H1 (cell line): ENCODE data around the gene LYPD4. TPM values are rescaled to one million over a fixed set of nuclear protein-coding genes. Genes with fewer than 3 reads are reported as not detected.
A peak's percentile ranks its signal among the peaks of the same experiment; 100 is the strongest.

Experiments
- ATF3 ChIP-seq: IDR thresholded peaks from 2 replicates; pipeline ENCODE4 v1.6.1; 2011; ENCODE audit warnings: low read depth, mild to moderate bottlenecking, low read length; ENCODE audit not compliant: insufficient read depth
- BCL11A ChIP-seq, 2 experiments: IDR thresholded peaks; one replicate each; pipeline ENCODE4 v1.6.1; 2011; ENCODE audit warnings: low read depth in 2 of 2, low read length in 2 of 2, mild to moderate bottlenecking in 2 of 2
- CBX5 ChIP-seq: fragments of 300-800, 300-1000 bp; sonication (generic); IDR thresholded peaks from 2 replicates; pipeline ENCODE4 v1.7.1; 2016; ENCODE audit warnings: antibody characterized with exemption, low read length, low read depth
- CBX8 ChIP-seq: fragments of 300-800, 300-1000 bp; sonication (generic); IDR thresholded peaks from 2 replicates; pipeline ENCODE4 v1.7.1; 2016; ENCODE audit warnings: low read depth, low read length, borderline replicate concordance
- CEBPB ChIP-seq: IDR thresholded peaks from 2 replicates; pipeline ENCODE4 v1.6.1; 2012; ENCODE audit warnings: low read depth, low read length
- CREB1 ChIP-seq: IDR thresholded peaks from 2 replicates; pipeline ENCODE4 v1.6.1; 2012; ENCODE audit warnings: inconsistent platforms
- FOSL1 ChIP-seq: IDR thresholded peaks from 2 replicates; pipeline ENCODE4 v1.6.1; 2011; ENCODE audit warnings: mild to moderate bottlenecking, low read depth, low read length, moderate library complexity; ENCODE audit not compliant: insufficient read depth
- HDAC6 ChIP-seq: IDR thresholded peaks from one replicate; pipeline ENCODE4 v1.7.1; 2012; ENCODE audit warnings: low read depth, mild to moderate bottlenecking, inconsistent platforms, low read length, moderate library complexity
- KDM4A ChIP-seq: IDR thresholded peaks from one replicate; pipeline ENCODE4 v1.7.1; 2012; ENCODE audit warnings: low read depth, mild to moderate bottlenecking, moderate library complexity, low read length, inconsistent platforms; ENCODE audit not compliant: severe bottlenecking
- POLR2A ChIP-seq, 2 experiments: IDR thresholded peaks; 1 replicate in 1 of 2; 2 replicates in 1 of 2; pipeline ENCODE4 v1.6.1; 2011; ENCODE audit warnings: low read depth in 2 of 2, low read length in 2 of 2, mild to moderate bottlenecking in 2 of 2; ENCODE audit errors: control extremely low read depth in 1 of 2
- RAD21 ChIP-seq, 2 experiments: IDR thresholded peaks in 1 of 2; conservative IDR thresholded peaks in 1 of 2; 2 replicates each; pipeline ENCODE4 v1.6.1; 2011; ENCODE audit warnings: low read depth in 2 of 2, low read length in 2 of 2, improper control_type of control experiment in 1 of 2, inconsistent platforms in 1 of 2, mild to moderate bottlenecking in 1 of 2, moderate library complexity in 1 of 2
- RNF2 ChIP-seq: fragments of 200-900, 300-1000 bp; sonication (generic); IDR thresholded peaks from 2 replicates; pipeline ENCODE4 v1.7.1; 2016; ENCODE audit warnings: borderline replicate concordance, low read depth, mild to moderate bottlenecking, antibody characterized with exemption, low read length; ENCODE audit not compliant: poor library complexity, severe bottlenecking; ENCODE audit errors: missing control alignments
- SIN3A ChIP-seq, 2 experiments: IDR thresholded peaks in 1 of 2; conservative IDR thresholded peaks in 1 of 2; 2 replicates each; pipeline ENCODE4 v1.6.1; 2011 to 2012; ENCODE audit warnings: low read length in 2 of 2, improper control_type of control experiment in 1 of 2, low read depth in 1 of 2, mild to moderate bottlenecking in 1 of 2
- SIX5 ChIP-seq: IDR thresholded peaks from 2 replicates; pipeline ENCODE4 v1.6.1; 2011; ENCODE audit warnings: mild to moderate bottlenecking, low read depth, low read length
- SP1 ChIP-seq: IDR thresholded peaks from 2 replicates; pipeline ENCODE4 v1.6.1; 2011; ENCODE audit warnings: low read depth, low read length
- SP2 ChIP-seq: IDR thresholded peaks from 2 replicates; pipeline ENCODE4 v1.6.1; 2012; ENCODE audit warnings: mild to moderate bottlenecking, low read length, inconsistent platforms
- TAF7 ChIP-seq: optimal IDR thresholded peaks from 2 replicates; pipeline ENCODE3; 2011; ENCODE audit warnings: low read depth, mild to moderate bottlenecking, inconsistent platforms, low read length, moderate library complexity, borderline replicate concordance
- TBP ChIP-seq: IDR thresholded peaks from 2 replicates; pipeline ENCODE4 v1.6.1; 2011; ENCODE audit warnings: low read depth, low read length, improper control_type of control experiment
- YY1 ChIP-seq: IDR thresholded peaks from 2 replicates; pipeline ENCODE4 v1.6.1; 2011; ENCODE audit warnings: low read depth, mild to moderate bottlenecking, low read length
- ZNF274 ChIP-seq: IDR thresholded peaks from 2 replicates; pipeline ENCODE4 v1.7.0; 2012; ENCODE audit warnings: low read length, borderline replicate concordance; ENCODE audit errors: extremely low read depth
- polyA plus RNA-seq, 7 experiments: library from polyadenylated mRNA; depleted of rRNA in 3 of 7; stranded (reverse) in 5 of 7; unstranded in 2 of 7; fragments of >200 nt in 5 of 7; fragments of 200-250 nt in 2 of 7; gene quantifications; 1 replicate in 5 of 7; 2 replicates in 1 of 7; 4 replicates in 1 of 7; pipeline versions ENCODE4 v1.2.1 to v1.2.3, GENCODE V29; 2011 to 2013; ENCODE audit warnings: missing spikeins in 2 of 7, mixed read lengths in 2 of 7
- total RNA-seq: library from RNA; stranded (reverse); fragmentation: NEBNext Ultra II Directional; extraction: Animal tissue kit (Norgen Biotek cat#: 25700); gene quantifications from 2 replicates; pipeline ENCODE4 v1.2.1, GENCODE V29; 2021
- TF ChIP-seq, protein P1 (sequence below), 3 experiments: IDR thresholded peaks; 1 replicate in 2 of 3; 2 replicates in 1 of 3; pipeline versions ENCODE4 v1.5.1 to v1.6.1; 2011; ENCODE audit warnings: low read length in 3 of 3, mild to moderate bottlenecking in 3 of 3, inconsistent platforms in 2 of 3, low read depth in 1 of 3, moderate library complexity in 1 of 3; ENCODE audit not compliant: insufficient read depth in 1 of 3; ENCODE audit errors: control extremely low read depth in 1 of 3

The LYPD4 gene
- total and polyA plus RNA-seq, 2 of the 8 experiments (the other 6 are each of a cell fraction or from before 2014, with no cell fraction given), result 0.06 TPM; not detected in 1

GRCh38 chr19:41887711-41888382 is 43.4 kb upstream of the LYPD4 start (continued):
- TF ChIP-seq, protein P1, sequence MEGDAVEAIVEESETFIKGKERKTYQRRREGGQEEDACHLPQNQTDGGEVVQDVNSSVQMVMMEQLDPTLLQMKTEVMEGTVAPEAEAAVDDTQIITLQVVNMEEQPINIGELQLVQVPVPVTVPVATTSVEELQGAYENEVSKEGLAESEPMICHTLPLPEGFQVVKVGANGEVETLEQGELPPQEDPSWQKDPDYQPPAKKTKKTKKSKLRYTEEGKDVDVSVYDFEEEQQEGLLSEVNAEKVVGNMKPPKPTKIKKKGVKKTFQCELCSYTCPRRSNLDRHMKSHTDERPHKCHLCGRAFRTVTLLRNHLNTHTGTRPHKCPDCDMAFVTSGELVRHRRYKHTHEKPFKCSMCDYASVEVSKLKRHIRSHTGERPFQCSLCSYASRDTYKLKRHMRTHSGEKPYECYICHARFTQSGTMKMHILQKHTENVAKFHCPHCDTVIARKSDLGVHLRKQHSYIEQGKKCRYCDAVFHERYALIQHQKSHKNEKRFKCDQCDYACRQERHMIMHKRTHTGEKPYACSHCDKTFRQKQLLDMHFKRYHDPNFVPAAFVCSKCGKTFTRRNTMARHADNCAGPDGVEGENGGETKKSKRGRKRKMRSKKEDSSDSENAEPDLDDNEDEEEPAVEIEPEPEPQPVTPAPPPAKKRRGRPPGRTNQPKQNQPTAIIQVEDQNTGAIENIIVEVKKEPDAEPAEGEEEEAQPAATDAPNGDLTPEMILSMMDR (IDR thresholded peaks at IDR 0.05; ENCODE audit: control extremely low read depth in 1 of 3, insufficient read depth in 1 of 3, low read depth in 1 of 3, low read length in 3 of 3), result peak in 1 of 3 experiments; percentile 52; a peak in 2 of 4 replicates
- TF ChIP-seq RAD21 (IDR thresholded peaks at IDR 0.05 in 1 of 2, conservative IDR thresholded peaks at IDR 0.05 in 1 of 2; ENCODE audit: low read depth in 2 of 2, low read length in 2 of 2) (peak; percentile 56 to 57), CBX8 (no peak), CBX5 (no peak), SP1 (0 out of 2 replicates have a peak, but pooled peaks have one; percentile 40), HDAC6 (no peak), CREB1 (no peak), SIN3A (conservative IDR thresholded peaks at IDR 0.05 in 1 of 2, IDR thresholded peaks at IDR 0.05 in 1 of 2; ENCODE audit: low read depth in 1 of 2, low read length in 2 of 2) (peak in 1 of 2 experiments; percentile 73; a peak in 1 of 4 replicates), RNF2 (no peak), CEBPB (no peak), ZNF274 (no peak), YY1 (no peak), FOSL1 (no peak), TAF7 (no peak), SP2 (no peak), POLR2A (IDR thresholded peaks at IDR 0.05; ENCODE audit: control extremely low read depth in 1 of 2, low read depth in 2 of 2, low read length in 2 of 2) (no peak), SIX5 (no peak), TBP (0 out of 2 replicates have a peak, but pooled peaks have one; percentile 17), BCL11A (IDR thresholded peaks at IDR 0.05; ENCODE audit: low read depth in 2 of 2, low read length in 2 of 2) (no peak), KDM4A (no peak), ATF3 (no peak)
